ENCODE results near the gene BRD3OS.

BRD3OS gene

GRCh38 chr9:134046894-134047681, 21.8 kb downstream of the BRD3OS start:
- H3K27me3 ChIP-seq = no peaks in the 10 kb centered on the region
- H3K4me3 ChIP-seq (ENCODE audit: low read depth in 1 of 2, low read length in 1 of 2) = no peak overlapping the region
- H3K9me3 ChIP-seq = no peaks in the 10 kb centered on the region
- peaks cover 95% of the 10 kb centered on the region for H3K36me3 ChIP-seq
- no peaks in the 10 kb centered on the region for H3K4me1 ChIP-seq (ENCODE audit: control insufficient read depth in 1 of 2, insufficient read depth in 1 of 2, low read depth in 1 of 2, low read length in 1 of 2)
- no peak overlapping the region for H3K27ac ChIP-seq
- TF ChIP-seq CTCF (IDR thresholded peaks at IDR 0.05) = no peak

GRCh38 chr9:134047868-134048581, 22.7 kb downstream of the BRD3OS start:
- peaks cover 100% of the 10 kb centered on the region for H3K36me3 ChIP-seq
- TF ChIP-seq CTCF (IDR thresholded peaks at IDR 0.05) = no peak
- H3K27me3 ChIP-seq = no peaks in the 10 kb centered on the region
- H3K4me1 ChIP-seq (ENCODE audit: control insufficient read depth in 1 of 2, insufficient read depth in 1 of 2, low read depth in 1 of 2, low read length in 1 of 2) = no peaks in the 10 kb centered on the region
- no peak overlapping the region for H3K27ac ChIP-seq
- H3K4me3 ChIP-seq (ENCODE audit: low read depth in 1 of 2, low read length in 1 of 2) = no peak overlapping the region
- no peaks in the 10 kb centered on the region for H3K9me3 ChIP-seq

- no peak for TF ChIP-seq CTCF (IDR thresholded peaks at IDR 0.05)
- Histone ChIP-seq H3K4me3 (ENCODE audit: low read depth in 1 of 2, low read length in 1 of 2) (no peak overlapping the region), H3K9me3 (no peaks in the 10 kb centered on the region), H3K4me1 (ENCODE audit: control insufficient read depth in 1 of 2, insufficient read depth in 1 of 2, low read depth in 1 of 2, low read length in 1 of 2) (no peaks in the 10 kb centered on the region), H3K27ac (no peak overlapping the region), H3K36me3 (peaks cover 100% of the 10 kb centered on the region), H3K27me3 (no peaks in the 10 kb centered on the region)
These were observed 23.3 kb downstream of the BRD3OS start for GRCh38 chr9:134048582-134048968.

- Histone ChIP-seq H3K9me3 (no peaks in the 10 kb centered on the region), H3K27ac (no peak overlapping the region), H3K27me3 (no peaks in the 10 kb centered on the region), H3K36me3 (peaks cover 100% of the 10 kb centered on the region), H3K4me1 (ENCODE audit: control insufficient read depth in 1 of 2, insufficient read depth in 1 of 2, low read depth in 1 of 2, low read length in 1 of 2) (no peaks in the 10 kb centered on the region), H3K4me3 (ENCODE audit: low read depth in 1 of 2, low read length in 1 of 2) (no peak overlapping the region)
- no peak for TF ChIP-seq CTCF (IDR thresholded peaks at IDR 0.05)
These were observed 24.0 kb downstream of the BRD3OS start for GRCh38 chr9:134049236-134049635.

- no peak overlapping the region for H3K27ac ChIP-seq
- no peak for TF ChIP-seq CTCF (IDR thresholded peaks at IDR 0.05)
- no peaks in the 10 kb centered on the region for H3K9me3 ChIP-seq
- H3K4me3 ChIP-seq (ENCODE audit: low read depth in 1 of 2, low read length in 1 of 2) = no peak overlapping the region
- H3K36me3 ChIP-seq = peaks cover 96% of the 10 kb centered on the region
- peaks cover 0 to 4% of the 10 kb centered on the region in 2 experiments for H3K4me1 ChIP-seq (ENCODE audit: control insufficient read depth in 1 of 2, insufficient read depth in 1 of 2, low read depth in 1 of 2, low read length in 1 of 2)
- no peaks in the 10 kb centered on the region for H3K27me3 ChIP-seq
These were observed 24.7 kb downstream of the BRD3OS start for GRCh38 chr9:134049772-134050588.
